Femur (tissue), 1 donor: Measurements from ENCODE around the gene UBE3C.
"Not testable (repeated sequence)": the region's sequence is repeated elsewhere in the genome, so short reads cannot be mapped to it uniquely, and the experiment has no call there.

ENCODE experiments used
- DNase-seq: peaks from one replicate; pipeline ENCODE4 v3.0.0-alpha.2; 2017

Gene UBE3C

DNA sequence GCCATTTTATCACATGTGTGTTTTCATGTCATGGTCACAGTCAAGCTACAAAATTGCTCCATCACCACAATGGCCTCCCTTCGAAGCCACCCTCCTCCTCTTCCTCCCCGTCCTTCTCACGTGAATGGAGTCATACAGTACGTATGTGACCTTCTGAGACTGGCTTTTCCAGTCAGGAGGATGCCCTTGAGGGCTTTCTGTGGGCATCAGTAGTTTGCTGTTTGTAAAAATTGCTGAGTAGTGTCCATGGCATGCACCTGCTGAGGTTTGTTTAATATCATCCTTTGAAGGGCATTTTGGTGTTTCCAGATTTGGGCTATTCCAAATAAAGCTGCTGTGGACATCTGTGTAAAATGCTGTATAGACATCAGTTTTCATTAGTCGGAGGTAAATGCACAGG lies 5.9 kb upstream of the UBE3C start:
- DNase-seq: no peak

DNA sequence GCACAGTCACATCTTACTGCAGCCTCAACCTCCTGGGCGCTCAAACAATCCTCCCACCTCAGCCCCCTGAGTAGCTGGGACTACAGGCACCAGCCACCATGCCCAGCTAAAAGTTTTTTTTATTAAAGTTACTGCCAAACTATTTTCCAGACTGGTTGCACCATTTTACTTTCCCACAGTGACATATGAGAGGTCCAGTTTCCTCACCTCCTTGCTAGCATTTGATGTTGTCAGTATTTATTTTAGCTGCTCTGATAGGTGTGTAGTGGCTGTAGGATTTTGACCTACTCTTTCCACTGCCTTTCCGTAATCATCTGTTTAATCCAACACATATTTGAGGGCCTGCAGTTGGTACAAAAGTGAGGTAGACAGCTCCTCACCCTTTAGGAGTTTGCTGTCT lies 5.4 kb upstream of the UBE3C start:
- no peak for DNase-seq

DNA sequence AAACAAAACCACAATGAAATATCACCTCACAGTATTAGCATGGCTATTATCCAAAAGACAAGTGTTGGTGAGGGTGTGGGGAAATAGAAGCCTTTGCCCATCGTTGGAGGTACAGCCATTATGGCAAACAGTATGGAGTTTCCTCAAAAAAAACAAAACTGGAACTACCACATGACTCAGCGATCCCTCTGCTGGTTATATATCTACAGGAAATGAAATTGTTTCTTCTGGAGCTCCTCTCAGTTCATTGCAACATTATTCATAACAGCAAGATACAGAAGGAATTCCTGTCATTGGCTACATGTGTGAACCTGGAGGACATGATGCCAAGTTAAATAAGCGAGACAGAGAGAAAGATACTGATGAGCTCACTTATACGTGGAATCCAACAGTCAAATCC lies 2.4 kb upstream of the UBE3C start:
- DNase-seq: no peak

DNA sequence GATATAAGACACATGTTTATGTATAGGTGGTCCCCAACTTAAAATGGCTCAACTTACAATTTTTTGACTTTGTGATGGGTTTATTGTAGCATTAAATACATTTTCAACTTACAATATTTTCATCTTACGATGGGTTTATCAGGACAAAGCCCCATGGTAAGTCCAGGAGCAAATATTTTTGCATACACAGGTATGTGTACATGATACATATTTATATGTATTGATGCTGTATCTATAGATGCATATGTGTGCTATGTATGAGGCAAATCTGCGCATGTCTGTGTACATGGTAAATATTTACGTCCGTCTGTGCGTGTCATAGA lies 664 bp upstream of the UBE3C start:
- DNase-seq: no peak

DNA sequence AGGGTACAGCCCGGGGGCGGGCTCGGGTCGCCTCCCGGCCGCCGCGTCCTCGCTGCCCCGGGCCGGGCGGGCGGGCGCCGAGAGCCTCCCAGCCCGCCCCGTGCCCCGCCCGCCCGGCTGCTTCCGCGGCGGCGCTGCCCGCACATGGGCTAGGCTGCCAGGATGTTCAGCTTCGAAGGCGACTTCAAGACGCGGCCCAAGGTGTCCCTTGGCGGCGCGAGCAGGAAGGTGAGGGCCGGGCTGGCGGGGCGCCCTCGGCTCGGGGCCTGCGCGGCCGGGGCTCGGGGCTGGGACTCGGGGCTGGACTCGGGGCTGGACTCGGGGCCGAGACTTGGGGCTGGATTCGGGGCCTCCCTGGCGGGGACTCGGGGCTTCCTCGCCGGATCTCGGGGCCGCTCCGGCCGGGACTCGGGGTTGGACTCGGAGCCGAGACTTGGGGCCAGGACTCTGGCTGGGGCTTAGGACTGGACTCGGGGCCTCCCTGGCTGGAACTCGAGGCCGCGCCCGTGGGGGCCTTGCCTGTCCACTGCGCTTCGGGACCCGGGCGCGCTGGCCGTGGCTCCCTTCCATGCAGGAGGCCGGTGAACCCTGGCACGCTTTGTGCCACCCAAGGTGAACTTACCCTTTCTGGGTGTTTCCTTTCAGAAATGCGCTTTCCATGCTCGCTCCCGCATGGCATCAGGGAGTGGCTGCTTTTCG lies 534 bp downstream of the UBE3C start:
- DNase-seq: peak; percentile 66

DNA sequence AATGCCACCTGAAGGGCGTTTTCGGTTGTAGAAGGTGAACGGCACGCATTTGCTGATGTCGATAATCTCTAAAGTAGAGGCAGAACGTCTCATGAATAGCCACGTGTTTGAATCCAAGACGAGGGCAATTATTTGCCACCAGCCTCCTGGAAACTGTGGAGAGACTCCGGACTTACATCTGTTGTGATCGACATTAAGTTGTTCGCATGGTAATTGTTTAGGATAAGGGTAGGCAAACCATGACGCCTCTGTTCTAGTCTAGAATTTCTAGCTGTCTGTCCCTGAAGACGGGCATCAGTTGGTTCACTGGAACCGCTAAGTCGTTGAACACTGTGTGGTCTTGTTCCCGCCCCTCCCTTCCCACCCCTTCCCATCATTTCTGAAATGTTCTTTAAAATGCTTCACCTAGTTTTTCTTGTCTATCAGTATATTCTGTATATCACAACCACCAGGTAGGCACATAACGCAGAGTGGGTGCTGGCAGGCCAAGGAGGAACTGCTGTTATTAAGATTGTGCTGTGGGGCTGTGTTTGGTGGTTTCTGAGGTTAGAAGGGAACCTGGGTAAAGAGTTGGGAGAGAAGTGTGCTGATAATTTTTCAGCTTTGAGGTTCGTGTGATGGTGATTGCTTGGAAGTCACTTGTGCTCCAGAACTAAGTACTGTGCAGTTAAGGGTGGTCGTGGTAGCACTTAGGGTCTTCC lies 1.2 kb downstream of the UBE3C start:
- DNase-seq: no peak

DNA sequence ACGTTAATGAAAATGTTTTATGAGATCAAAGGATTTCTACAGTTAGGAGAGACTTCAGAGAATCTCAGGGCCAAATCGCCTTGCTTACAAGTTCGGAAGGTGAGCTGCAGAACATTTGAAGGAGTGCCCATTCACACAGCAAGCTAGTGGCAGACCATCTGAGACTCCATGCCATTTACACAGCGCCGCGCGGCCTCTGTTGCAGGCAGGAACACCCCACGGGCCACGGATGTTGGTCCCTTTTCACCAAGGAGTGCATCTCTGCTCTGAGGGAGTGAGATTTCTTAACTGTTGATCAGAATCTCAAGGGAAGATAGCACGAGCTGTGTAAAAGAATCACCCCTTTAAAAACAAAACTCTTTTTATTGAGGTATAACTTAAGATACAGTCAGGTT lies 1.8 kb downstream of the UBE3C start:
- DNase-seq: no peak

DNA sequence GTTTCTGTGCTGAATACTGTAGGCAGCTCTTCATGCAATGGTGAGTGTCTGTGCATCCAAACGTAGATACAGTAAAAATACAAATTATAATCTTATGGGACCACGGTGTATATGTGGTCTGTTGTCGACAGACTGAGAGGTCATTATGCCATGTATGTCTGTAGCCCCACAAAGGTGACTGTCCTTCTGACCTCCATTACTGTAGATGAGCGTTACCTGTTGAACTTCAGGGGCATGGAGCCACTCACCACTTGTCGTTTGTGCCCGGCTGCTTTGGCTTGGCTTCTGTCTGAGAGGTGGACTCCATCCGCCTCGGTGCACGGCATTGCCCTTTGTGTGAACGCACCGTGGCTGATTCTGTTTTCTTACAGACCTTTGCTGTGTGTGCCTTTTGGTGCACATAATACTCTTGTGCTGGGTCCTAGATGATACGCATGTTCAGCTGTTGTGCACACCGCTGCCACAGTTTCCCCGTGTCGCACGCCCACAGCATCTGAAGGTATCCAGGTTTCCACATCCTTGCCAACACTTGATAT lies 2.9 kb downstream of the UBE3C start:
- DNase-seq: no peak

DNA sequence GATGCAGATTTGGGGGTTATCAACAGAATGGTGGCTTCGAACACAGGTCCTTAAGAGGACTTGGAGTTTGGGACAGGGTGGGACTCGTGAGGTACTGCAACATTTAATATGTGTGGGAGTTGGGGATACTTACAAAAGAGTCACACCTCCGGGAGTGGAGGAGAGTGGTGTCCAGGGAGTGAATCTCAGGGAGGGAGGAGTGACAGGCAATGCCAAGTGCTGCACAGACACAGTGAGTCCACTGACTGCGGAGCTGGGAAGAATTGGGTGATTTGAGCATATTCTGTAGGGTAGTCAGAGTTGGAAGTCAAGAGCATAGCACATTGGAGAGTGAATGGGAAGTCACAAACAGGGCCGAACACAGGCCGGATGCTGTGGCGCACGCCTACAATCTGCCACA lies 5.1 kb downstream of the UBE3C start:
- no peak for DNase-seq

DNA sequence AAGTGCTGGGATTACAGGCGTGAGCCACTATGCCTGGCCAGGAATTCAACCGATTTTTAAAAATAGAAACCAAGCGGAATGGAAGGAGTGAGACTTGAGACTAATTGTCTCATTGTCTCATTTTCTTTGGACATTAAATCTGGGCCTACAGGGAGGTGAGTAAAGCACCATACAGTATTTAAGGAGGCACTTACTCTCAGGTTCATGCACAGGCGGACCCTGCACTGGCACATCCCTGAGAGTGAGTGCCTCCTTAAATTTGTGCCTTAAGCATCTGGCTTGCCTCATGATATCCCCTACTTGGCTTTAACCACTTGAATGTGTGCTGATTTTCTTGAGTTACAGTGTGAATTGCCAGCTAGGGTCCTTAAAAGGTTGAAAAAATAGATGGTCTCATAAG lies 10.6 kb downstream of the UBE3C start:
- DNase-seq: no peak

DNA sequence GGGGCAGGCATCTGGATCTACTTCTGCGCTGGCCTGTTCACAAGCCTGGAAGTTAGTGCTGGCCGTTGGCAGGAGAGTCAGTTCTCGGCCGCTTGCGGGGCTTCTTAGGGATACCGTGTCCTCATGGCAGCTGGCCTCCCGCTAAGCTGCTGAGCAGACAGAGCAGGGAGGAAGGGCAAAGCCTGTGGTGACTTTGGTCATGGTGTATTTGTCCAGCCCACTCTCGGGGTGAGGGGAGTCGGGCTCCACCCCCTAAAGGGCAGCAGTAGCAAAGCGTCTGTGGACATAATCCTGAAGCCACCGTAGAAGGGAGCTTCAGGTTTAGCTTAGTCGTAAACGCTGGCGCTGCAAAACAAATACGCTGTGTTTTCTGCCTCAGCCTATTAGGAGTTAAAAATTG lies 12.2 kb downstream of the UBE3C start:
- peak; percentile 67 for DNase-seq

DNA sequence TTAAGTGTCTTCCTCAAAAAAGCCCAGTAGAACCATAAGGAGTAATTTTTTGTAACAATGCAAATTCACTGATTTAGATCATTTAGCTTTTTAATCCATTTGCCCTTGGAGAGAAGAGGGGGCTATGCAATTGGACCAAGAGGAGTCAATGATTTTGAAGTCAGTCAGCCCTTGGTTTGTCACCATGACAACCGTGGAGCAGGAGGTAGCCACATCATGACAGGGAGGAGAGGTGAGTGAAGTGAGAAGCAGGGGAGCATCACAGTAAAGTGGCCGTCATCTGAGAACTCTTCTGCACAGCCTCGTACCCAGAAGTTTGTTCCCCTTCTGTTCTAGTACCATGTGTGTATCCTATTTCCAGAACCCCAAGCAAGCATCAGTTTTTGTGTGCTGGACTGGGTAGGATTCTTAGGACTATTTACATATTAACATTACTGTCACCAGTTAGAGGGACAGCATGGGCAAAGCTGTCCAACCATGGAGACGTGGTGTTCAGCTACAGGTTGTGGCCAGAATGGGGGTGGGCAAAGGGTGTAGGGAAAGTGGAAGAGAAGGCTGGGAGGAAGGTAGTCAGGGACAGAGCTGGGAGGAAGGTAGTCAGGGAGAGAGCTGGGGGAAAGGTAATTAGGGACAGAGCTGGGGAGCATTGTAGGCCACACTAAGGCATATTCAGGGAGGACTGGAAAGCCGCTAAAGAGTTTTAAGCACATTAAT lies 13.1 kb downstream of the UBE3C start:
- DNase-seq: no peak

DNA sequence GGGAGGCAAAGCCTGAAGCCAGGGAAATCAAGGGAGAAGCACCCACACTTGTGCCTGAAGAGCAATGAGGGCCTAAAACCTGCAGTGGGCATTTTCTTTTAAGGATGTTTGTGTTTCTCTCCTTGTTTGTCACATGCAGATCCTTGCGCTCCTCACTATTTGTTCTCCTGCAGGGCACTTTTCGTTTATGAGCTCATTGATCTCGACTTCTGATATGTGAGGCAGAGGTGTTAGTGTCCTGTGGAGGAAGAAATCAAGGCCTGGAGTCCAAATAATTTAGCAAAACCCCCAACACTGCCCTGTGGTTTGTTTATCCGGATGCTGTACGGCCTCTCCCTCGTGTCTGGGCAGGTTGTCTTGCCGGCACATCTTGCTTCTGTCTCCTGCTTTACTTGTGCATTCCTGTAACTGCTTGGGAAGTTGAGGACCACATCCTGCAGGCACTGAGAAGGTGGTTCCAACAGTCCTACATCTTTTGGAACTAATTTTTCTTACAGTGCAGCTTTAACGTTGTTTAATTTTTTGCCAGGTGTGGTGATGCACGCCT lies 13.7 kb downstream of the UBE3C start:
- no peak for DNase-seq

DNA sequence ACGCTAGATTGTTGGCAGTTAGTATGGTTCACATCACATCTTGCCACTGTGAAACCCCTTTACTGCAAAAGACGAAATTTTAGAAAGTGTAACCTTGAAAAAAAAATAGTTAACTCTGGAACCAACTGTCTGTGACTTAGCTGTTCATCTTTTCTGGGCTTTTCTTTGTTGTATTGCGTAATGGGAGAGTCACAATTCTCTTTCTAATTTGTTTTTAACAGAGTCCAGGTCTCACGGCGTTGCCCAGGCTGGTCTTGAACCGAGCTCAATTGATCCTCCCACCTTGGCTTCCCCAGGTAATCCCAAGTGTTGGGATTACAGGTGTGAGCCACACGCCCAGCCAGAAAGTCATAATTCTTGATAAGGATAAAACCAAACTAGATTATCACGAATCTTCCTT lies 14.5 kb downstream of the UBE3C start:
- no peak for DNase-seq

DNA sequence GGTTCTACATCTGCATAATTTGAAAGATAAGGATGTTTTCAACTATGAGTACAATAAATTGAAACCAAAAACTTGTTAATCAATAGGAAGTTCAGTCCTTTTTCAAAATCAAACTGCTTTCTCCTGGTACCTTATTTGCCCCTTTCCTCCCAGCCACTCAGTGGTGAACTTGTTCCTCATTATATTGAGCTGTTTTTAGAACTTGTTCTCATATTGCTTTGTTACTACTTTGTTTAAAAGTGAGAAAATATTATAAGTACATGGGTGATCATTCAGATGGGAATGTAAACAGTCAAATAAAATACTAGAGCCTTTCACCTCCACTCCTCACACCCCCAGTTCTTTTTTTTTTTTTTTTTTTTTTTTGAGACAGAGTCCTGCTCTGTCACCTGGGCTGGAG lies 17.2 kb downstream of the UBE3C start:
- DNase-seq: no peak

DNA sequence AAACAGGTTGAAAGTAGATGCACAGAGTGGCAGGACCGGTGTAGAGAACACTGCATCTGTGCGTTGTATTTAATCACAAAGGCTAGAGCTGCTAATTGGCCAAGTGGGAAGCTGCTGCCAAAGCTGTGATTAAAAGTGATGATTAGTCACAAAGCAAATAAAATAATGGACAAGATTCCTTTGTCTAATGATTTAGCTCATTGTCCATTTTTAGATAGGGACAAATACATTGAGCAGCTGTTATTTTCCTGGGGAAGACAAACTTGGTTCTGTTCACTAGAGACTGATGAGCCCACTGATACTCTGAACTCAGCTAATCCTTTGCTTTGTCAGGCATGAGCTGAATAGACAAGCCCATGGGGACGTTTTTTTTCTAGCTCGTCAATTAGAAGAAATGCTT lies 19.7 kb downstream of the UBE3C start:
- DNase-seq: no peak

DNA sequence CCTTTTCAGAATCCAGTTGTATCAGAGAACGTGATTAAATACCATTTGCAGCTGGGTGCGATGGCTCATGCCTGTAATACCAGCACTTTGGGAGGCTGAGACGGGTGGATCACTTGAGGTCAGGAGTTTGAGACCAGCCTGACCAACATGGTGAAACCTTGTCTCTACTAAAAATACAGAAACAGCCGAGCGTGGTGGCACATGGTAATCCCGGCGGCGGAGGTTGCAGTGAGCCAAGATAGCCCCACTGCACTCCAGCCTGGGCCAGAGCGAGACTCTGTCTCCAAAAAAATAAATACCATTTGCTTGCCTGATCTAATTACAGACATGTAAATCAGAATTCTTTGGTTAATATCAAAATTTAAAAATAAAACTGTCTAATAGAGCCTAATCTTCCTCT lies 20.8 kb downstream of the UBE3C start:
- DNase-seq: not testable (repeated sequence)

DNA sequence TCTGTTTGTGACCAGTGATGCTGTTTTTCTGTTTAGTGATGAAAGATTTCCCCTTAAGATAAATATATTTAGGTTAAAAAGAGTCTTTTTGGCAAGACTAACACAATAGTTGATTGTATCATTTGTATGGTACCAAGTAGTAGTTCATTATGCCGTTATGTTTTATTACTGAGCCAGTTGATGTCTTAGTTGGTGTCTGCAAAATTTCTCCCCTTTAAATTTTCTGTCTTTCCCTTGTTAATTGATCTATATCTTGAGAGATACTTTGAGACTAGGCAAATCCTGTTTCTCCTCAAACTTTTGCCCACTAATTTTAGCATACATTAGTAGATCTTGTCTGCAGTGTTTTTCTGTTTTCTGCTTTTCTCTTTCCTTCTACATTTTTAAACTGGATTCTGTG lies 21.7 kb downstream of the UBE3C start:
- no peak for DNase-seq

DNA sequence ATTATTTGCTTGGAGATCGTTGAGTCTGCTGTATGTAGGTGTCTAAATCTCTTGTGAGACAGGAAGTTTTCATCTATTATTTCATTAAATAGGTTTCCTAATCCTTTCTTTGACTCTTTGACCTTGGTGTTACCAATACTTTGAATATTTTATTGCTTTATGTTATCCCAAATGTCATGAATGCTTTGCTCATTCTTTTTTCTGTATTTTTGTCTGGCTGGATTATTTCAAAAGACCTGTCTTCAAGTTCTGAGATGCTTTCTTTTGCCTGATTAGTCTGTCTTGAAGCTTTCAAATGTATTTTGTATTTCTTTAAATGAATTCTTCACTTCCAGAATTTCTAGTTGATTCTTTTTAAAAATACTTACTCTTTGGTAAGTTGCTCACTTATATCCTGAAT lies 27.3 kb downstream of the UBE3C start:
- no peak for DNase-seq

DNA sequence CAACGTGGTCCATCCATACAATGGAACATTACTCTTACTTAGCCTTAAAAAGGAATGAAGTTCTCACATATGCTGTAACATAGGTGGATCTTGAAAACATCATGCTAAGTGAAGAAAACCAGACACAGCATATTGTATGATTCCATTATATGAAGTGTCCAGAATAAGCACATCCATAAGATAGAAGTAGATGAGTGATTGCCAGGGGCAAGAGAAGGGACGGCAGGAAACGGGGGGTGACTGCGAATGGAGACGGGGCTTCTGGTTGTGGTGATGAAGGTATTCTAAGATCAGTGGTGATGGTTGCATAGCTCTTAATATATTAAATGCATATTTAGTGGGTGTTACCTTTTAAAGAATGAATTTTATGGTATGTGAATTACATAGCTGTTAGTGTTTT lies 29.8 kb downstream of the UBE3C start:
- no peak for DNase-seq

DNA sequence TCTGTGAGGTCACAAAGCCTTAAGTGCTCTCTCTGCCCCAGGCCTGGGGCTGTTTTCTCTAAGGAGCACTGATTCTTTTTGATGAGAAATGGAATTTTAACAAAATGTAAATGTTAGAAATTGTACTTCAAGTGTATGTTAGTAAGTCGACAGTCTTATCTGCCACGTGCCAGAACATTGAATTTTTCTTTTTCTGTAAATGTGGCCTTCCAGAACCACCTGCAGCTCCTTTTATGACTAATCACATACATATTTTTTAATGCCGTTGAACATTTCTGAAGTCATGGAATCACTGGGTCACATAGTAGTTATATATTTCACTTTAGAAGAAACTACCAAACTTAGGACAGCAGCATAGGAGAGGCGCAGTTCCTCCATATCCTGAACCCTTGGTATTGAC lies 38.0 kb downstream of the UBE3C start:
- DNase-seq: no peak

DNA sequence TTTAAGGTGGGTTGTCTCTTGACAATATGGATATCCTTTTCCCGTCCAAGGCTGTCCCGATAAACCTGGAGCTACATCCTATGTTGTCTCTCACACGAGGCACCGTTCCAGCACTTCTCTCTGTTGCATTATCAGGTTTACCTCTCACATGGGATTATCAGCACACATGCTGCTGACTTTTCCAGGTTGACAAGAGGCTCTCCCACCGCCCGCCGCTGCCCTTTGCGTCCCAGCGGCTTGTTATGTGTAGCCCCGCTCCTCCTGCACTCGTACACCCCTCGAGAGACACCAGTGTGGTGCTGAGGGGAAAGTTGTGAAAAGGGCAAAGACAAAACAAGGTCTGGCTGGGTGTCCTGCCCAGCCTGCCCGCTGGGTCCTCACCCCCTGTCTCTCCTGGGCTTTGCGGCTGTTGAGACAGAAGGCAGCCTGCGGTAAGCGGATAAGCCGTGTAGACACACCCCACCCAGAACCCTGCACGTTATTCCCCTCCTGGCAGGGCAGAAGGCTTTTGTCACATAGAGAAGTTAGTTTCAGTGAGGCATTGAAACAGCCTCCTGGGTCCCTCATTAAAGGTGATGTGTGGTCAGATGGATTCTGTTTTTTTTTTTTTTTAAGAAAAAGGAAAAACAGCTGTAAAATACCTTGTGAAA lies 38.7 kb downstream of the UBE3C start:
- no peak for DNase-seq

DNA sequence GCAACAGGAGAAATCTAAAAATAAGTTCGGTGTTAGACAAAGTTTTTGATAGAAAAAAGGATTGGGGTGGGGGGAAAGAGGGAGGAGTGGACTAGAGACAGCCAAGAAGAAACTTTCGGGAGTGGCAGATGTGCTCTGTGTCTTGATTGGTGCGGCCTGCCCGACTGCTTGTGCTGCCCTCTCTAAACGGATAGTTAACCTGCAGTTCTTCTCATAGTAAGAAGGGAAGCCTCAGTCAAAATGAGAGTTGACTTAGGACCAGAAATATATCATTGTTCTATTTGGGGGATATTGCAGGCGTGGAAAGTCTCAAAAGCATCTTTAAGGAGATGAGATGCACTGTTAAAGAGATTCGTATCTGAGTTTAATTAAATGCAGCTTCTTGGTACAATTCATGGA lies 39.3 kb downstream of the UBE3C start:
- DNase-seq: no peak
